Dermis microvascular lymphatic vessel endothelial cell (primary cell): ENCODE data around the gene NLRC4. TPM values are rescaled to one million over a fixed set of nuclear protein-coding genes. Genes with fewer than 3 reads are reported as not detected.
"Not testable (repeated sequence)": the region's sequence is repeated elsewhere in the genome, so short reads cannot be mapped to it uniquely, and the experiment has no call there.

ENCODE experiments used
- DNase-seq, 2 donors: peaks; one replicate each; pipeline versions ENCODE4 v3.0.0 to v3.0.0-alpha.2; 2010; ENCODE audit warnings: low read depth in 2 of 2
- total RNA-seq: library from RNA; depleted of rRNA; stranded (reverse); fragments of >200 nt; gene quantifications from 2 replicates; pipeline ENCODE4 v1.2.1, GENCODE V29; 2014

The NLRC4 gene, protein sequence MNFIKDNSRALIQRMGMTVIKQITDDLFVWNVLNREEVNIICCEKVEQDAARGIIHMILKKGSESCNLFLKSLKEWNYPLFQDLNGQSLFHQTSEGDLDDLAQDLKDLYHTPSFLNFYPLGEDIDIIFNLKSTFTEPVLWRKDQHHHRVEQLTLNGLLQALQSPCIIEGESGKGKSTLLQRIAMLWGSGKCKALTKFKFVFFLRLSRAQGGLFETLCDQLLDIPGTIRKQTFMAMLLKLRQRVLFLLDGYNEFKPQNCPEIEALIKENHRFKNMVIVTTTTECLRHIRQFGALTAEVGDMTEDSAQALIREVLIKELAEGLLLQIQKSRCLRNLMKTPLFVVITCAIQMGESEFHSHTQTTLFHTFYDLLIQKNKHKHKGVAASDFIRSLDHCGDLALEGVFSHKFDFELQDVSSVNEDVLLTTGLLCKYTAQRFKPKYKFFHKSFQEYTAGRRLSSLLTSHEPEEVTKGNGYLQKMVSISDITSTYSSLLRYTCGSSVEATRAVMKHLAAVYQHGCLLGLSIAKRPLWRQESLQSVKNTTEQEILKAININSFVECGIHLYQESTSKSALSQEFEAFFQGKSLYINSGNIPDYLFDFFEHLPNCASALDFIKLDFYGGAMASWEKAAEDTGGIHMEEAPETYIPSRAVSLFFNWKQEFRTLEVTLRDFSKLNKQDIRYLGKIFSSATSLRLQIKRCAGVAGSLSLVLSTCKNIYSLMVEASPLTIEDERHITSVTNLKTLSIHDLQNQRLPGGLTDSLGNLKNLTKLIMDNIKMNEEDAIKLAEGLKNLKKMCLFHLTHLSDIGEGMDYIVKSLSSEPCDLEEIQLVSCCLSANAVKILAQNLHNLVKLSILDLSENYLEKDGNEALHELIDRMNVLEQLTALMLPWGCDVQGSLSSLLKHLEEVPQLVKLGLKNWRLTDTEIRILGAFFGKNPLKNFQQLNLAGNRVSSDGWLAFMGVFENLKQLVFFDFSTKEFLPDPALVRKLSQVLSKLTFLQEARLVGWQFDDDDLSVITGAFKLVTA
- under 0.01 TPM in 1 of 2 replicates, not detected in the other for total RNA-seq

DNA sequence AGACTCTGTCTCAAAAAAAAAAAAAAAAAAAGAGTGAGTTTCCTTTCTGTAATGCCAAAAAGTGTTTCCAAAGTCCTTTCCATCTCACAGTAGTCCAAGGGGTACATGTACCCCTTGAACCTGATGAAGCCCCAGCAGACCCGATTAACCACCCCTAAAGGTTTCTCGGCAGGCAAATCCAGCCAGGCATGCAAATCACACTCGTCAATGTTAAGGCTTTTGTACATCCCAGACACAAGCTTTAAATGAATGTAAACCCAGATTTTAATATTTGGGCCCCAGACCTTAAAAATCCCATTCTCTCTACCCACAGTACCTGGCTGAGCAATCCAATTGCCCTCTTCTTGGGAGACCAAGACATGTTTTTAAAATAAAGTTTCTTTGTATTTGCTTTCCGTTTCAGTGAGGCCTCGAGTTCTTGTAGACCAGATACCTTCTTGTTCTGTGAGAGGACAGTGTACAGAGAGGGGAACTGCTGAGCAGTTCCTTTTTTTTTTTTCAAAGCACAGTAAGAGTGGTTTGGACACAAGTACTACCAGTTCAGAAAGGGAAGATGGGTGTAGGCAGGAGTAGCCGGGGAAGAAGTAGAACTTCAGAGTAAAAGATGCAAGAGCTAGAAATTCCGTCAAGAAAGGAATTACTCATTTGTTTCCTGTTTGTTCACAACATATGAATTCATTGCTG is at the start of gene NLRC4:
NLRC4 (minus strand) TSS at position 465 of the 684 bp plus-strand sequence. CDS start 8,111 bp downstream, outside the sequence.
- no peak for DNase-seq

DNA sequence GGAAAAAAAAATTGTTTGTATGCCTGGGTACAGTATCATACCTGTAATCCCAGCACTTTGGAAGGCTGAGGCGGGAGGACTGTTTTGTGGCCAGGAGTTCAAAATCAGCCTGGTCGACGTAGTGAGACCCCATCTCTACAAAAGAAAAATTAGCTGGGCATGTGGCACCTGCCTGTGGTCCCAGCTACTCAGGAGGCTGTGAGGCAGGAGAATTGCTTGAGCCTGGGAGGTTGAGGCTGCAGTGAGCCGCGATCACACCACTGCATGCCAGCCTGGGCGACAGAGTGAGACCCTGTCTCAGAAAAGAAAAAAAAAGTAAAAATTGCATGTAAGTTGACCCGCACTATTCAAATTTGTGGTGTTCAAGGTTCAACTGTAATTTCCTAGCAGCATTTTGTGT is 45.9 kb upstream of the NLRC4 start:
- DNase-seq, result no peak

DNA sequence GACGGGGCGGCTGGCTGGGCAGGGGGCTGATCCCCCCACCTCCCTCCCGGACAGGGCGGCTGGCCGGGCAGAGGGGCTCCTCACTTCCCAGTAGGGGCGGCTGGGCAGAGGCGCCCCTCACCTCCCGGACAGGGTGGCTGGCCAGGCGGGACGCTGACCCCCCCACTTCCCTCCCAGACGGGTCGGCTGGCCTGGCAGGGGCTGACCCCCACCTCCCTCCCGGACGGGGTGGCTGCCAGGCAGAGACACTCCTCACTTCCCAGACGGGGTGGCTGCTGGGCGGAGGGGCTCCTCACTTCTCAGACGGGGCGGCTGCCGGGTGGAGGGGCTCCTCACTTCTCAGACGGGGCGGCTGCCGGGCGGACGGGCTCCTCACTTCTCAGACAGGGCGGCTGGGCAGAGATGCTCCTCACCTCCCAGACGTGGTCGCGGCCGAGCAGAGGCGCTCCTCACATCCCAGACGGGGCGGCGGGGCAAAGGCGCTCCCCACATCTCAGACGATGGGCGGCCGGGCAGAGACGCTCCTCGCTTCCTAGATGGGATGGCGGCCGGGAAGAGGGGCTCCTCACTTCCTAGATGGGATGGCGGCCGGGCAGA is 29.4 kb upstream of the NLRC4 start:
- not testable (repeated sequence) for DNase-seq

DNA sequence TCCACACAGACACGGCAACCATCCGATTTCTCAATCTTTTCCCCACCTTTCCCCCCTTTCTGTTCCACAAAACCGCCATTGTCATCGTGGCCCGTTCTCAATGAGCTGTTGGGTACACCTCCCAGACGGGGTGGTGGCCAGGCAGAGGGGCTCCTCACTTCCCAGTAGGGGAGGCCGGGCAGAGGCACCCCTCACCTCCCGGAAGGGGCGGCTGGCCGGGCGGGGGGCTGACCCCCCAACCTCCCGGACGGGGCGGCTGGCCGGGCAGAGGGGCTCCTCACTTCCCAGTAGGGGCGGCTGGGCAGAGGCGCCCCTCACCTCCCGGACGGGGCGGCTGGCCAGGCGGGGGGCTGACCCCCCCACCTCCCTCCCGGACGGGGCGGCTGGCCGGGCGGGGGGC is 28.8 kb upstream of the NLRC4 start:
- not testable (repeated sequence) for DNase-seq

DNA sequence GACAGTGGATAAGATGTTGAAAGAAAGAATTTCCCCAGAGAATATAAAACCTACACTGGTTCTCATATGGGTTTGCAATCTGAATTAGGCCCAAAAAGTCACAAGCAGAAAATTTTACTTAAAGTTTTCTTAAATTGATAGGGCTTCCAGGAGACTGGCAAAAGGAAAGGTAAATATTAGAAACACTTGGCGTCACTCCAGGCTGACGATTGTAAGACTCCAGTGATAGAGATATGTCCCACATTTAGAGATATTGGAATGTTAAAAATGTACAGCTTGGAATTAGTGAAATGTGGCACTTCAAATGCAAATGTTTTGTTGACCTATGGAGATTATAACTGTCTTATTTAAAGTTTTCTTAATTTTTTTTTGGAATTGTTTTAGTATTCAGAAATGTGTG is 27.1 kb upstream of the NLRC4 start:
- peak in 1 of 2 donors; percentile 28 for DNase-seq

DNA sequence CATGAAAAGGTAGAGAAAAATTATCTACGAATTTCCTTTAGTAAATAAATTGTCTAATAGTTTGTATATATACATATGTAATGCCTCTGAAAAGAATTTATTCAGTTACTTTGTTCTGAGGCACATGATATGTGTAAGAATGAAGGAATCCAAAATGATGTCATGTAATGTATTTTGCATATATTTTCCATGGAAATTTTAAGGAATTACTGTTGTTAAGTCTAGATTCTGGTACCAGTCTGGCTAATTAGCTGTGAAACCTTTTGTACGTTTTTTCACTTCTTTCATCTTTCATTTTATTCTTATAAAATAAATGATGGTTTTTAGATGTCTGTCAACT is 25.3 kb upstream of the NLRC4 start:
- DNase-seq, result no peak

DNA sequence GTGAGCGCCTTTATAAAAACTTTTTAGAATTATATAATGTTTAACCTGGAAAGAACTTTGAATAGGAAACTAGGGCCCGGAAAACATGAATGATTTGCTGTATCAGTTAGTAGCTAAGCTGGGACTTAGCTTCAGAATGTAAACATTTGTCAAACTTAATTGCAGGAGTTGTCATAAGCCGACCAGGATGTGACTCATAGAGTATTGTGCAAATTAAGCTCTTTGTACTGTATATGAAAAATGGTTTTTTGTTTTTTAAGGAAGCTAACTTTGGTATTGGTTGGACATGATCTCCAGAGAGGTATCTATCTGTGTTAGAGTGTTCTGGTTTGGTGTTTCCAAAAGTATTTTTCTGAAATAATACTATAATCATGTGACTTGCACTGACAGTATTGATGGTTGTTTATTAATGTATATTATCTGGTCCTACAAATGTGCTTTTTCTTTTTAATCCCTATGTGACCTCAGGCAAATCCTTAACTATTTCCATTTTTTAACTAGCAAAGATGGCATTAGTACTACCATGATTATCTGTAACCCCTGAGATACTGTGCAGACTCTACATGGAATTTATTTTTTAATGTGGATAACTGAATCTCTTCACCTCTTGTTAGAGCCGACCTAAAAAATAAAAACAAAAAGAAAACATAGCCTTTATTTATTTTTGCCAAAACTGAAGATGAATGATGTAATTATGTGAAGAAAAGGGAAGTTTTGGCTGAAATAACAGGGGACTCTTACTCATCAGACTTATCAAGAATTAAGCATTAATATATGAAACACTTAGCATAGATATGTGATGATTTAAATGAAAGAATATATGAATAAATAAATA is 24.7 kb upstream of the NLRC4 start:
- peak; percentile 88 to 90 for DNase-seq

DNA sequence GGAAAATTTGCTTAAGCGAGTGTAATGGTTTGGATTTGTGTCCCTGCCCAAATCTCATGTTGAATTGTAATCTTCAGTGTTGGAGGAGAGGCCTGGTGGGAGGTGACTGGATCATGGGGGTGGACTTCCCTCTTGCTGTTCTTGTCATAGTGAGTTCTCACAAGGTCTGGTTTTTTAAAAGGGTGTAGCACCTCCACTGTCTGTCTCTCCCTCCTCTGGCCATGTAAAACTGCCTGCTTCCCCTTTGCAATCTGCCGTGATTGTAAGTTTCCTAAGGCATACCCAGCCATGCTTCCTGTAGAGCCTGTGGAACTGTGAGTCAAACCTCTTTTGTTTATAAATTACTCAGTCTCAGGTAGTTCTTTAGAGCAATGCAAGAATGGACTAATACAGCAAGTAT is 19.6 kb upstream of the NLRC4 start:
- DNase-seq, result peak; percentile 33 to 81

DNA sequence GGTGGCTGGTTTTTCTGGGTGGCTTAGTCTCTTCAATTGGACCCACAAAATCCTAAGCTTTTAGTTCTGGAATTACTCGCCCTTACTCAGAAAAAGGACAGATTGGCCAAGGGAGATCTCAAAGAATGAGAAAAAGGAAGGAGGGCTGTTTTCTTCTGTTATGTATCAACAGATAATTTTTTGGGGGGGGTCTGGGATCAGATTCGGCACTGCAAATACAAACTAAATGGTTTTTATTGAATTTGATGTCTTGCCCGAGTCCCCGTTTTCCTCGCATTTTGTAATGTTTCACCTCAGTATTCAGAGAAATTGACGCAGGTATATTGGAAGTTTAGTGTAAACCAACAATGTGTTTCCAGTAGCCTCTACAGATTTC is 13.8 kb upstream of the NLRC4 start:
- DNase-seq, result no peak

DNA sequence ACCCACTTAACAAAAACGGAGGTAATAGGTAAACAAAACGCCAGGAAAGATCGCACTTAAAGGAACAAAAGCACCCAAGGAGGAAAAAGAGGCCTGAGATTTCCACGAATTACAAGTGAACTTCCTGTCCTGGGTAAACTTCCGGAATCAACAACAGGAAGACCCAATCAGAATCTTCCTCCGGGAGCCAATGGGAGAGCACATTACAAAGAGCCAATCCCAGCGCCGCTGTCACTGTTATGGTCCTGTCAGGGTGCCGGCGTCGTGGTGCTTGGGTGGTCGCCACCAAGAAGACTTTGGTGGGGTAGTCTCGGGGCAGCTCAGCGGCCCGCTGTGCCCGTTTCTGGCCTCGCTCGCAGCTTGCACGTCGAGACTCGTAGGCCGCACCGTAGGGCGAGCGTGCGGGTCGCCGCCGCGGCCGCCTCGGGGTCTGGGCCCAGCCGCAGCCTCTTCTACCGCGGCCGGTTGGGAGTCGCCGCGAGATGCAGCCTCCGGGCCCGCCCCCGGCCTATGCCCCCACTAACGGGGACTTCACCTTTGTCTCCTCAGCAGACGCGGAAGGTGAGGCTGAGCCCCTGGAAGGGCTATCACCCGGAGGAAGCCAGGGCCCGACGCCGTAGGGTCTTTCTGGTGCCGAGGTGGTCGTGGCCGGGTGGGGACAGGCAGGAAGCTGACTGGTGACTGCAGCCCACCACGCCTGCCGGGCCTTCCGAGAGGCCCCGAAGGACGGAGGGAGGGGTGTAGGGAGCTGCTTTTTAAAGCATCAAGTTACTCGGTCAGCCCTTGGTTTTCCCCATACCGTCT is 13.2 kb upstream of the NLRC4 start, which contains the start of gene YIPF4:
YIPF4 (plus strand) TSS at position 231 of the 804 bp plus-strand sequence; CDS start at position 483, 252 bp downstream.
- peak; percentile 90 to 94 for DNase-seq

DNA sequence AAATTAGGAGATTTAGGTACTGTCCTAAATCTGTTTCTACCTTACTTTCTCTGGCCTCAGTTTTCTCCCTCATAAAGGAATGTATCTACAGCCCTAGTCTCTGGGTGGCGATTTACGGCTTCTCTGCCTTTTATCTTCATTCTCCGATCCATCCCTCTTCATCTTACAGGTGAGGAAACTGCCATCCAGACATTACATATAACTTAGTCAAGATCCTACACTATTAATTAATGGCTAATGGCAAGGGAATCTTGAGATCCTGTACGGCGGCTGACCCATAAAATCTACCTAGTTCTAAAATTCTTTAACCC is 12.6 kb upstream of the NLRC4 start:
- DNase-seq, result no peak

DNA sequence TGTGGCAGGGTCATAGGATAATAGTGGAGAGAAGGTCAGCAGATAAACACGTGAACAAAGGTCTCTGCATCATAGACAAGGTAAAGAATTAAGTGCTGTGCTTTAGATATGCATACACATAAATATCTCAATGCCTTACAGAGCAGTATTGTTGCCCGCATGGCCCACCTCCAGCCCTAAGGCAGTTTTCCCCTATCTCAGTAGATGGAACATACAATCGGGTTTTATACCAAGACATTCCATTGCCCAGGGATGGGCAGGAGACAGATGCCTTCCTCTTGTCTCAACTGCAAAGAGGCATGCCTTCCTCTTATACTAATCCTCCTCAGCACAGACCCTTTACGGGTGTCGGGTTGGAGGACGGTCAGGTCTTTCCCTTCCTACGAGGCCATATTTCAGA is 11.1 kb upstream of the NLRC4 start:
- DNase-seq, result not testable (repeated sequence)

DNA sequence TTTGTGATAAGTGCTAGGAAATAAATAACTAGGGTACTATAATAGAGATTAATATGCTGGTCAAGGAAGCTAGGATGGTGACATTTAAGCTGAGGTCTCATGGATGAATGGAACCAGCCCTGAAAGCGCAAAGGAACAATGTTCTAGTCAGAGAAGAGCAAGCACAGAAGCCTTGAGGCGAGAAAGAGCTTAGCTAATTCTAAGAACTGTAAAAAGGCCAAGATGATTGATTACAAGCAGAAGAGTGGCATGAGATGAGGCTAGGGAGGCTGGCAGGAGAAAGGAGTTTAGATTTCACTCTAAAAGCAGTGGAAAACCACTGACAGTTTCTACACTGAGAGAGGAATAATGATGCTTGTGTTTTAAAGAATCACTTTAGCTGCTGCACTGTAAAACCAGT is 9.6 kb upstream of the NLRC4 start:
- no peak for DNase-seq

DNA sequence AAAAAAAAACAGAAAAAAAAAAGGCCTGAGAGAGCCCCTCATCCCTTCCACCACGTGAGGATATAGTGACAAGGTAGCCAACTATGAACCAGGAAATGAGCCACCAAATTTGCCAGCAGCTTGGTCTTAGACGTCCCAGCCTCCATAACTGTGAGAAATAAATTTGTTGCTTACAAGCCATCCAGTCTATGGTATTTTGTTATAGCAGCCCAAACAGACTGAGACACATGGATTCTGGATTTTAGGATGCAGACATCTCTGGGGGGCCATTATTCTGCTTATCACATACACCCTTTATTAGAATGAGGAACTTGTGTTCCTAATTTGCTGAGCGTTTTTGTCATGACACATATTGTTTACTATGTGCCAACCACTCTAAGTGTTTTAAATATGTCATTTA is 7.6 kb upstream of the NLRC4 start:
- DNase-seq, result no peak

DNA sequence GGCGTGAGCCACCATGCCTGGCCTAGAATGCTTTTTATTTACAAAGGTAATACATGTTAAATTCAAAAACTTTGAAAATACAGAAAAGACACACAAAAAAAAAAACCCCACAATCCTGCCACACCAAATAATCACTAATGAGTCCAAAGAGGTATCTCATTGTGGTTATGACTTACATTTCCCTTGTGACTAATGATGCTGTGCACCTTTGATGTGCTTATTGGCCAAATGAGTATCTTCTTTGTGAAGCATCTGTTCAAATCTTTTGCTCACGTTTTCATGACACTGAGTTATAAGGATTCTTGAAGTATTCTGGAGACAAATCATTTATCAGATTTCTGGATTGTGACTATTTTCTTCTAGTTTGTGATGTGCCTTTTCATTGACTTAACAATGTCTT is 6.4 kb upstream of the NLRC4 start:
- DNase-seq, result no peak

DNA sequence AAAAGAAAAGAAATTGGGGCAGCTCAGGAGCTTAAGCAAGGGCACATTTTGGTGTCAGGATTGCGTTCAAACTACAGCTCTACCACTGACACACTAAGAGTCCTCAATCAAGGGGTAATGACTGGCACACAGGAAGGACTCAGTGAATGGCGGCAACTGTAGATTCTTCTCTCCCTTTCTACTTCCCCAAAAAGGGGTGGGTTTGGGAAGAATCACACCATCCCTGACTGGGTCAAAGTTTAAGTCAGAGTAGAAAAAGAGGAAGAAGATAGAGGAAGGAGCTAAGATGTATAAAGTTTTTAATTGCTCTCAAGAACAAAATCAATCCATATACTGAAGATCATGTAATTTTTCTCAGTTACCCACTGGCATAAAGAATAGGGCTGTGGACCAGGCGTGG is 2.6 kb downstream of the NLRC4 start:
- DNase-seq, result no peak

DNA sequence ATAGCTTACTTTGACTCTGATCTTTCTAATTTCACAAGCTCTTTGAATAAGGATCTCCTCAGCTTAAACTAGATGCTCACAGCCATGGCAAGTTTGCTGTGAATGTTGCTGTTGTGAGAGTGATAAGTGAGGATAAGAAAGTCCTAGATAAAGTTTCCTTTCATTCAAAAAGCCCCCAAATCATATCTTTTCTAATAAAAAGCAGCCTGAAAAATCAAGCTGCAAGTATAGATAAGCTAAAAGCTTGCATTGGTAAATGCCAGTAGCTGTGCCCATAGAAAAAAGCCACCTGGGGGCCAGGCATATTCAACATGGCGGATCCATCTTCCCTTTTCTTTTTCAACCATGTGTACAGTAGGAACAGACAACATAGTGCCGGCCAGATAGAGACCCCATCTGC is 4.3 kb downstream of the NLRC4 start:
- no peak for DNase-seq

DNA sequence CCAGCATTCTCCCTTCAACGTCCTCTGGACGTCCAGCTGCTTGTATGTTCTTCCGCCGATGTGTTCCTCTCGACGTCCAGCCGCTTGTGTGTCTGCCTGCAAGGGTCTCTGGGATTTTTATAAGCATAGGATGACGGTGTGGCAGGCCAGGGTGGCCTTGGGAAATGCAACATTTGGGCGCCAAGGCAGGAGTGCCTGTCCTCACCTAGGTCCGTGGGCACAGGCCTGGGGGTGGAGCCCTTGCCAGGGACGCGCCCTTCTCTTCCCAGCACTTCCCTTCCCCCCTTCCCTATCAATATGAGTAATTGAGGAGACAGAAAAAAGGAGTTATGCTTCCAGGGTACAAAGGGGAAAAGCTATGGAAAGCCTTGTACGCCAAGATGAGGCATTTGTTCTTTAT is 6.4 kb downstream of the NLRC4 start:
- no peak for DNase-seq

DNA sequence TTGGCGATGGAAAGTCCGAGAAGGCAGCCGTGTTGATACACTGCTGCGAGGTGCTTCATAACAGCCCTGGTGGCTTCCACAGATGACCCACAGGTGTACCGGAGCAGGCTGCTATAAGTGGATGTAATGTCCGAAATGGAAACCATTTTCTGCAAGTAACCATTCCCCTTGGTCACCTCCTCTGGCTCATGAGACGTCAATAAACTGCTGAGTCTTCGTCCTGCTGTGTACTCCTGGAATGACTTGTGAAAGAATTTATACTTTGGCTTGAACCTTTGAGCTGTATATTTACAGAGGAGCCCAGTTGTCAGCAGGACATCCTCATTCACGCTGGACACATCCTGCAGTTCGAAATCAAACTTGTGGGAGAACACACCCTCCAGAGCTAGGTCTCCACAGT is 14.4 kb downstream of the NLRC4 start:
- DNase-seq, result no peak

DNA sequence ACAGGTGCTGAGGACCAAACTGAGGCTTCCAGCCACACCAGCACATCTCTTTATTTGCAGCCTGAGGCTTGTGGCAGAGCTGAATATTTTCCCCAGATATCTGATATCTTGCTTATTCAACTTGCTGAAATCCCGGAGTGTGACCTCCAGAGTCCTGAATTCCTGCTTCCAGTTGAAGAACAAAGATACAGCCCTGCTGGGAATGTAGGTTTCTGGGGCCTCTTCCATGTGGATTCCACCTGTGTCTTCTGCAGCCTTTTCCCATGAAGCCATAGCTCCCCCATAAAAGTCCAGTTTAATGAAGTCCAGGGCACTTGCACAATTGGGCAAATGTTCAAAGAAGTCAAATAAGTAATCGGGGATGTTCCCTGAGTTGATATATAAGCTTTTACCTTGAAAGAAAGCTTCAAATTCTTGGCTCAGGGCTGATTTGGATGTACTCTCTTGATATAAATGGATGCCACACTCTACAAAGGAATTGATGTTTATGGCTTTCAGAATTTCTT is 14.9 kb downstream of the NLRC4 start:
- DNase-seq, result no peak
